GM12875 (cell line): ENCODE measurements around the gene FAR1.

Experiments used
- H3K4me3 ChIP-seq: one replicate; pipeline ENCODE4 v1.5.1; 2011; ENCODE audit warnings: low read depth, low read length, control low read depth
- TF ChIP-seq, protein P1 (sequence below): IDR thresholded peaks from 2 replicates; pipeline ENCODE4 v1.5.1; 2011; ENCODE audit warnings: low read depth, mild to moderate bottlenecking, control low read depth, inconsistent platforms, low read length, moderate library complexity, borderline replicate concordance; ENCODE audit not compliant: insufficient read depth

FAR1 gene

DNA sequence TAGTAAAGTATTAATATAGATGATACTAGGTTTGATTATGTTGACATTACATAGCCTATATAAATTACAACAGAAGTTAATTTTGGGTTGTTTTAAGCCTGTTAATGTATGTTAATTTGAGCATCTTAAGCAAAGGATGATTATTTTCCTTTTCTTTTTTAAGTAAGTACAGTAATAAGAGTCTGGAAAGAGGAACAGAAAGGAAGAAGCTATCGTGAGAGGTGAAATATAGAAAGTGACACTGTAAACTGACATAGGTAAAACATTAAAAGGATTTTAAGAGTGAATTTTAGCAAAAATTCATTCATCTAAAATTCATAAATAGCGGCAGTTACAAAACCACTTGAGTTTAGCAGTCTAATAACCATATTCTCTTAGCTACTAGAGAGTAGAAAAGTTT, 45.5 kb downstream of the FAR1 start:
- TF ChIP-seq, protein P1, sequence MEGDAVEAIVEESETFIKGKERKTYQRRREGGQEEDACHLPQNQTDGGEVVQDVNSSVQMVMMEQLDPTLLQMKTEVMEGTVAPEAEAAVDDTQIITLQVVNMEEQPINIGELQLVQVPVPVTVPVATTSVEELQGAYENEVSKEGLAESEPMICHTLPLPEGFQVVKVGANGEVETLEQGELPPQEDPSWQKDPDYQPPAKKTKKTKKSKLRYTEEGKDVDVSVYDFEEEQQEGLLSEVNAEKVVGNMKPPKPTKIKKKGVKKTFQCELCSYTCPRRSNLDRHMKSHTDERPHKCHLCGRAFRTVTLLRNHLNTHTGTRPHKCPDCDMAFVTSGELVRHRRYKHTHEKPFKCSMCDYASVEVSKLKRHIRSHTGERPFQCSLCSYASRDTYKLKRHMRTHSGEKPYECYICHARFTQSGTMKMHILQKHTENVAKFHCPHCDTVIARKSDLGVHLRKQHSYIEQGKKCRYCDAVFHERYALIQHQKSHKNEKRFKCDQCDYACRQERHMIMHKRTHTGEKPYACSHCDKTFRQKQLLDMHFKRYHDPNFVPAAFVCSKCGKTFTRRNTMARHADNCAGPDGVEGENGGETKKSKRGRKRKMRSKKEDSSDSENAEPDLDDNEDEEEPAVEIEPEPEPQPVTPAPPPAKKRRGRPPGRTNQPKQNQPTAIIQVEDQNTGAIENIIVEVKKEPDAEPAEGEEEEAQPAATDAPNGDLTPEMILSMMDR: no peak

DNA sequence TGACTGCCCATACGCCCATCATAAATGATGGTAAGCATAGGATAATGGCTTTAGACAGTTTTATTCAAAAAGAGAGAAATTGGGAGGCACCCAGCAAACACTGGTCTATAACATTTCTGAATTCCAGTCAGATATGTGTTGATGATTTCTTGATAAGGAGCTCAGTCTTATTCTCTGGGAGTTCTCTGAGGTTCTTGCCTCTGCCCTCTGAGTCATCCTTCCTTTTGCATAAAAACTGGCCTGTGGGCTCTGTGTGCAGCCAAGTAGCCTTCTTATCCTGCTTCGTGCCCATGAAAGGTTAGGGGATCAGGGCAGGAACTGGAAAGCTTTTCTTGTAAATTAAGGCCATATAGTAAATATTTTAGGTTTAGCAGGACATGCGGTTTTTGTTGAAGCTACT, 48.9 kb downstream of the FAR1 start:
- TF ChIP-seq, protein P1: no peak
- H3K4me3 ChIP-seq: no peak overlapping the region

More for the DNA sequence above, 45.5 kb downstream of the FAR1 start:
- no peak overlapping the region for H3K4me3 ChIP-seq

DNA sequence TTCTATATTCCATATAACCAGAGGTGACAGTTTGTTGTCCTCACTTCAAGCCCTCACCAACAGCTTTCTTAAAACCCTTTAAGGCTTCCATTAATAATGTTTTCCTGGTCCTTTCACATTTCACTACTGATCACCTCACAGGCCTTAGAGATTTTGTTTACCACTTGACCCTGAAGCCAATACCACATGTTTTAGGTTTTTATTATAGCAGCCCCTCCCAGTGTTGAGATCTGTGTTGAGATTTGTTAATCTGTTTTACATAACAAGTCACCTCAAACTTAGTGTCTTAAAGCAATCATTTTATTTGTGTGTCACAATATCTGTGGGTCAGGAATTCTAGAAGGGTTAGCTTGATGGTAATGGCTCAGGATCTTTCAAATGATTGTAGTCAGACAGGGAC, 49.9 kb downstream of the FAR1 start:
- no peak overlapping the region for H3K4me3 ChIP-seq
- TF ChIP-seq, protein P1: no peak

DNA sequence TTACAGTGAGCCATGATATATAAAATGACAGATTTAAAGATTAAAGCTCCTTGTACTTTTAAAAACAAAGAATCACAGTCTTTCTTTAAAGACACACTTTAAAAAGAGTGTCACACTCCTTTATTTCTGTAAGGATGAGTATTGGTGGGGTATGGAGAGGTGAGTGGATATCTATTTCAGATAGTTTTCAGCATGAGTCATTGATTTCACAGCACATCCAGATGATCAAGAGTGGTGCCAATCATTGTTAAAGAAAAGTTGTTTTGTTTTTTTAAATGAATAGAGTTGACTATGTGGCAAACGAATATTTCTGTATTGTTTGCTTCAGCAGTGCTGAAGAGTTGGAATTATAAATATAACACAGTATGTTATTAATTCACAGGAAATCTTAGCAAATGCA, 52.5 kb downstream of the FAR1 start:
- TF ChIP-seq, protein P1: no peak
- no peak overlapping the region for H3K4me3 ChIP-seq

DNA sequence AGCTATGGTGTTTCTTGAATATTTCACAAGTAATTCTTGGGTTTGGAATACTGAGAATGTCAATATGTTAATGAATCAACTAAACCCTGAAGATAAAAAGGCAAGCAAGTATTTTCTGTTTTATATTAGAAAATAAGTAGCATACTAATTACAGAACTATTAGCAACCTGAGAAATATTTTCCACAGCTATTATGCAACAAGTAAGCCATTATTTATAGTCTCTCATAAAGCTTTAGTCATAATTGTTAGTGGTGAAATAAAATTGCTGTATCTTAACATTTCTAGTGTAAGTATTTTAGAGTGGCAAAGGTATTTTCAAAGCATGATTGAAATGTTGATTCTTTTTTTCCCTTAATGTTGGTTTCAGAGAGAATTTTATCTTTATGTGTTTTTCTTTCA, 53.3 kb downstream of the FAR1 start:
- H3K4me3 ChIP-seq: no peak overlapping the region
- TF ChIP-seq, protein P1: no peak

DNA sequence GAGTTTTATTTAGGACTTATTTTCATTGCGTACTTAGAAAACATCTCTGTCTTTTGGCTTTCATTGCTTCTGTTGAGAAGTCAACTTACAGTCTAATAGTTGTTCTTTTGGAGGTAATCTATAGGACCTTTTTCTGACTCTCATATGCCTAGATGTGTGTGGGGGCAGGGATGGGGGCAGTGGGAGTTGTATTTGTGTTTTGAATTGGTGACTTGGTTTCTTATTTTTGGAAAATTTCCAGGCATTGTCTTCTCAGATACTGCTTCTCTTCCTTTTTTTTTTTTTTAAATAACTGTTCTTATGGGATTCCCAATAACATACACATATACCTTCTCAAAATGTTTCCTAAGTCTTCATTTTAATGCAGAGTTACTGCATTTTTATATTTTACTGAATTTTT, 58.0 kb downstream of the FAR1 start:
- no peak overlapping the region for H3K4me3 ChIP-seq
- TF ChIP-seq, protein P1: no peak

DNA sequence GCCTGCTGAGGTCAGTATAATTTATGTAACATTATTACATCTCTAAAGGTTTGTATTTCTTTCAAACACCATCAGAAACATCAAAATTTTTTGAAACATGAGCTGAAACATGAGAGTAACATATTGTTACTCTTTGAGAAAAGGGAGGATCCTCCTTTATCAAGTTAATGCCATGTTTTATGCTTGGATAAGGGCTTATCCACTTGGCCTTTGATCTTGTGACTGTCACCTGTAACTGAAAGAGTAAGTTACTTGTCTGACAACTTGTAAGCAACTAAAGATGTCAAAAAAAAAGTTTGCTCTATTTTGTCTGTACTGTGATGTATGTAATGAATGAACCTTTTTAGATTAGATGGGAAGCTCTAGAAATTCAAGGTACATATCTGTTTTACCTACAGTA, 59.6 kb downstream of the FAR1 start:
- no peak overlapping the region for H3K4me3 ChIP-seq
- TF ChIP-seq, protein P1: no peak
